ENCODE data around the gene MED12L.

- no peak for TF ChIP-seq CTCF (IDR thresholded peaks at IDR 0.05)
- TF ChIP-seq POLR2A (IDR thresholded peaks at IDR 0.05) = no peak
These were observed 141.9 kb downstream of the MED12L start for GRCh38 chr3:151227266-151227806.

Data from lower leg skin (tissue), 3 donors.